Thyroid gland (tissue), 4 donors: ENCODE measurements around the gene IL17B. TPM values are rescaled to one million over a fixed set of nuclear protein-coding genes. Genes with fewer than 3 reads are reported as not detected.
A peak's percentile ranks its signal among the peaks of the same experiment; 100 is the strongest.

Experiments
- DNase-seq, 2 donors: peaks; one replicate each; pipeline ENCODE4 v3.0.0-alpha.2; 2019
- H3K27ac ChIP-seq, 3 donors: fragments of 200-600 bp; sonication (generic); 1 replicate in 2 of 3; 2 replicates in 1 of 3; pipeline ENCODE4 v1.5.1; 2016 to 2019; ENCODE audit warnings: mild to moderate bottlenecking in 1 of 3, moderate library complexity in 1 of 3
- H3K27me3 ChIP-seq: fragments of 200-600 bp; sonication (generic); one replicate; pipeline ENCODE4 v1.5.1; 2019
- H3K36me3 ChIP-seq, 2 donors: fragments of 200-600 bp; sonication (generic); one replicate each; pipeline ENCODE4 v1.5.1; 2016 to 2019
- H3K4me1 ChIP-seq, 2 donors: fragments of 200-600 bp; sonication (generic); one replicate each; pipeline ENCODE4 v1.5.1; 2017 to 2019
- H3K4me3 ChIP-seq, 3 donors: fragments of 200-600 bp; sonication (generic); replicated peaks in 1 of 3; 1 replicate in 2 of 3; 2 replicates in 1 of 3; pipeline ENCODE4 v1.5.1; 2016; ENCODE audit warnings: mild to moderate bottlenecking in 1 of 3
- H3K9me3 ChIP-seq: fragments of 200-600 bp; sonication (generic); one replicate; pipeline ENCODE4 v1.5.1; 2017
- CTCF ChIP-seq, 6 experiments: fragments of 200-600 bp in 3 of 6; fragments of 450-650 bp in 3 of 6; sonication (generic) in 3 of 6; IDR thresholded peaks; one replicate each; pipeline ENCODE4 v1.5.1; 2016 to 2019; ENCODE audit warnings: antibody characterized with exemption in 6 of 6, mild to moderate bottlenecking in 2 of 6, inconsistent platforms in 1 of 6, moderate library complexity in 1 of 6
- POLR2A ChIP-seq, 2 donors: fragments of 450-650 bp; IDR thresholded peaks; one replicate each; pipeline ENCODE4 v1.6.1; 2017; ENCODE audit warnings: antibody characterized with exemption in 2 of 2, mild to moderate bottlenecking in 2 of 2, moderate library complexity in 1 of 2
- WGBS, 2 donors: methylation state at CpG; one replicate each; pipeline ENCODE4 v1.1.5; 2017; 5-methylcytosine and 5-hydroxymethylcytosine counted together
- intact Hi-C: fragments of 100-400 bp; cut with DNase I; formaldehyde crosslinking; loops from one replicate; pipeline ENCODE4 v1.15.1; 2023
- total RNA-seq, 4 donors: library from RNA; depleted of rRNA; stranded (reverse); fragments of >200 nt; gene quantifications; one replicate each; pipeline ENCODE4 v1.2.3, GENCODE V29; 2016

IL17B gene
- total RNA-seq, 4 donors from 2014 or later: 1.7 TPM; not detected in 3

- H3K4me3 ChIP-seq: no peak overlapping the region
- 84 to 91% methylated on average over 11 of the region's 11 CpGs for WGBS, 2 donors
- H3K4me1 ChIP-seq: no peaks in the 10 kb centered on the region
- intact Hi-C loops: no loop called here
- no peak for DNase-seq
- H3K36me3 ChIP-seq: no peaks in the 10 kb centered on the region
- H3K27me3 ChIP-seq: no peaks in the 10 kb centered on the region
- TF ChIP-seq CTCF (IDR thresholded peaks at IDR 0.05) (no peak), POLR2A (IDR thresholded peaks at IDR 0.05) (no peak)
- H3K27ac ChIP-seq: no peak overlapping the region
- no peaks in the 10 kb centered on the region for H3K9me3 ChIP-seq
Measured at GRCh38 chr5:149389552-149390495, 10.7 kb upstream of the IL17B start.

- no peaks in the 10 kb centered on the region for H3K27me3 ChIP-seq
- TF ChIP-seq CTCF (IDR thresholded peaks at IDR 0.05) (no peak), POLR2A (IDR thresholded peaks at IDR 0.05) (no peak)
- no peaks in the 10 kb centered on the region for H3K36me3 ChIP-seq
- no peak overlapping the region for H3K27ac ChIP-seq
- no peak overlapping the region for H3K4me3 ChIP-seq
- WGBS, 2 donors: 64 to 78% methylated on average over 7 of the region's 7 CpGs
- intact Hi-C loops: no loop called here
- no peaks in the 10 kb centered on the region for H3K9me3 ChIP-seq
- H3K4me1 ChIP-seq: no peaks in the 10 kb centered on the region
- DNase-seq: no peak
Measured at GRCh38 chr5:149388498-149389190, 9.6 kb upstream of the IL17B start.

- intact Hi-C loops: no loop called here
Measured at GRCh38 chr5:149387982-149388381, 8.9 kb upstream of the IL17B start.

GRCh38 chr5:149387081-149387631 is 8.1 kb upstream of the IL17B start:
- whole genome bisulfite sequencing, 2 donors: 35 to 44% methylated on average over 9 of the region's 9 CpGs
- Histone ChIP-seq H3K4me1 (peaks cover 0 to 1% of the 10 kb centered on the region in 2 donors), H3K4me3 (no peak overlapping the region), H3K27me3 (no peaks in the 10 kb centered on the region), H3K9me3 (no peaks in the 10 kb centered on the region), H3K36me3 (no peaks in the 10 kb centered on the region), H3K27ac (peak overlapping the region in 1 of 3 donors; percentile 2)
- TF ChIP-seq CTCF (IDR thresholded peaks at IDR 0.05) (no peak), POLR2A (IDR thresholded peaks at IDR 0.05) (no peak)
- DNase-seq: no peak
- intact Hi-C loops: no loop called here

More at GRCh38 chr5:149387982-149388381, 8.9 kb upstream of the IL17B start:
- DNase-seq: no peak
- WGBS, 2 donors: 31 to 75% methylated on average over 1 of the region's 1 CpG
- H3K4me1 ChIP-seq: no peaks in the 10 kb centered on the region
- no peak overlapping the region for H3K27ac ChIP-seq
- H3K27me3 ChIP-seq: no peaks in the 10 kb centered on the region
- TF ChIP-seq CTCF (IDR thresholded peaks at IDR 0.05) (no peak), POLR2A (IDR thresholded peaks at IDR 0.05) (no peak)
- H3K4me3 ChIP-seq: no peak overlapping the region
- H3K36me3 ChIP-seq: no peaks in the 10 kb centered on the region
- no peaks in the 10 kb centered on the region for H3K9me3 ChIP-seq
